ENCODE measurements around the gene ENKD1.

Gene ENKD1

DNA sequence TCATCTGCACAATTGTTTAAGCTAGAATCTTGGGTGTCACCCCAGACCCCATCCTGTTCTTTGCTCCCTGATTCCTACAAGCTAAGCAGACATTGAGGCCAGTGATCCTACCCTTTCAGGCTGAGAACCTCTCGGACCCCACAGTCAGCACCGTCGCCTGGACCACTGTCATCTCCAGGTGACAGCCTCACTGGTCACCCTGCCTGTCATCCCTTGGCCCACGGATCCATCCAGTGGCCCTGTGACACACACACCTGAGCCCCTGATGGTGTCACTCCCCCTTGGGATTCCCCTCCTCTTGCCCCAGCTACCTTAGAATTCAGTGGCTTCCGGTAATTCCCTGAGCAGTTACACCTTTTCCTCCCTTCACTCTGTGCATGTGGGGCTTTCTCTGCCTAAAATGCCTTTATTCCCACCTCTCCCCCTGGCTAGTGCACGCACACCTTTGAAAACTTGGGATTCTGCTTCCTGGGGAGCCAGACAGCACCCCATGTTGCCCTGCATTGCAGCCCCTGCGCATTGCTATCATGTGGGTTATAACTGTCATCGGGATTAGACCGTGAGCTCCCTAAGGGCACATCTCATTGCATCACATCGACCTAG is 3.0 kb upstream of the ENKD1 start:
- peaks cover 6% of the 10 kb centered on the region for H3K4me1 ChIP-seq (ENCODE audit: control insufficient read depth, insufficient read depth, low read length, poor library complexity, severe bottlenecking)
- H3K9me3 ChIP-seq (ENCODE audit: control insufficient read depth, low read length), result no peaks in the 10 kb centered on the region
- no peak overlapping the region for H3K27ac ChIP-seq (ENCODE audit: low read depth, low read length, severe bottlenecking)
- 92 to 93% methylated on average over 6 to 10 of the region's 10 CpGs for WGBS, 2 experiments (ENCODE audit: insufficient coverage in 2 of 2)
- no peak overlapping the region for H3K4me3 ChIP-seq (ENCODE audit: extremely low read depth, insufficient read depth, low read length, poor library complexity, severe bottlenecking)
- no peaks in the 10 kb centered on the region for H3K36me3 ChIP-seq (ENCODE audit: control insufficient read depth, insufficient read depth, low read length)

DNA sequence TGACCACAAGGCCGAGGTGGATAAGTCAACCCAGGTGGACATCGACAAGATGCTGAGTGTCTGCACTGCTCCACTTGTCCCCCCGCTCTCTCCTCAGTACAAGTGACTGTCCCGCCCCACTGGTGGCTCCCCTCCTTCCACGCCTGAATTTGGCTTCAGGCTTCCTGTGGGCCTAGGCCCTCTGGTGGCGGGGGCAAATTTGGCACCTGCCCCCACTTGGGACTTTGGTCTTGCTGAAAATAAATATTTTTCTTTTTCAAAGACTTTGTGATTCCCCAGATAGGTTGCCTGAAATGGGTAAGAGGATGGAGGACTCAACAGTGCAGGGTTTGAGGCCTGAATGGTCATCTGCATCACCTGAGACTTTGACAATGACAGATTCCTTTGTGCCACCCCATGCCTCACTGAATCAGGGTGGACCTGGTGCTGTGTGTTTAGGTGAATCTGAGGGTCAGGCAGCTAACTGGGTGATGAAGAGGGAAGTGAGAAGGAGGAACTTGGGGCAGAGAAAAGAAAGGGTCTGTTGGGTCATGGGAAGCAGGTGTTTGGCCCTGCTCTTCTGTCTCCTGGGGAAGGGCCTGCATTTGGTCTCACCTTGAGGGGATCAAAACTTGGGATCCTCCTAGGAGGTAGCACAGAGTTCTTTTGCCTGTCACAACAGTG is 2.1 kb upstream of the ENKD1 start:
- H3K4me3 ChIP-seq (ENCODE audit: extremely low read depth, insufficient read depth, low read length, poor library complexity, severe bottlenecking), result no peak overlapping the region
- H3K4me1 ChIP-seq (ENCODE audit: control insufficient read depth, insufficient read depth, low read length, poor library complexity, severe bottlenecking), result peaks cover 6% of the 10 kb centered on the region
- no peaks in the 10 kb centered on the region for H3K9me3 ChIP-seq (ENCODE audit: control insufficient read depth, low read length)
- H3K36me3 ChIP-seq (ENCODE audit: control insufficient read depth, insufficient read depth, low read length), result peaks cover 3% of the 10 kb centered on the region
- no peak overlapping the region for H3K27ac ChIP-seq (ENCODE audit: low read depth, low read length, severe bottlenecking)
- WGBS, 2 experiments (ENCODE audit: insufficient coverage in 2 of 2), result 95 to 96% methylated on average over 6 of the region's 6 CpGs

DNA sequence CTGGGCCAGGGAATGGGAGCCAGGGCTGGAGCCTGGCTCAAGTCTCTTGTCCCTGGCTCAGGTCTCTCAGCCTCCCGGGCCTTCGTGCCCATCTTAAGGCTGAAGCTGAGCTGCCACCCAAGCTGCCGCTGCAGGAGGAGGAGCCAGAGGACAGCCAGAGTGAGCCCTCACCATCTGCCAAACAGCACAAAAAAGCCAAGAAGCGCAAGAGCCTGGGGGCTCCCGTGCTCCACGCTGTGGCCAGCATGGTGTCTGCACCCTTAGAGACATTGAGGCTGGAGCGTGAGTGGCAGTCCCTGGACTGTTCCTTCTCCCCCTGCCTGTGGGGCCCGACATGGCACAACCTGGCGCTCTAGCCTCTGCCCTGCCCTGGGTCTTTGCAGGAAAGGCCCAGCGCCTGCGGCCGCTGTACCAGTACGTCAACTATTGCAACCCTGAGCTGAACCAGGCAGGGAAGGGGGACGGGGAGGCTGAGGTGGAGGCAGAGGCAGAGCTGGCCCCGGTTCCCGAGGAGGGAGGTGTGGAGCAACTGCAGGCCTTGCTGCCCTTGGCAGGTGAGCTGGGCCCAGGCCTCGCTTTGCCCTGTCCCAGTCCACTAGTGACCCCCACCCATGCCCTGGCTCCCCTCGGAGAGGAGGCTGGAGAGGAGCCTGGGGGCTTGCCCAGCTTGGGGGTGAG is 1.4 kb upstream of the ENKD1 start:
- no peaks in the 10 kb centered on the region for H3K9me3 ChIP-seq (ENCODE audit: control insufficient read depth, low read length)
- 62 to 69% methylated on average over 15 to 18 of the region's 18 CpGs for WGBS, 2 experiments (ENCODE audit: insufficient coverage in 2 of 2)
- H3K4me1 ChIP-seq (ENCODE audit: control insufficient read depth, insufficient read depth, low read length, poor library complexity, severe bottlenecking), result peaks cover 6% of the 10 kb centered on the region
- no peak overlapping the region for H3K27ac ChIP-seq (ENCODE audit: low read depth, low read length, severe bottlenecking)
- no peak overlapping the region for H3K4me3 ChIP-seq (ENCODE audit: extremely low read depth, insufficient read depth, low read length, poor library complexity, severe bottlenecking)
- H3K36me3 ChIP-seq (ENCODE audit: control insufficient read depth, insufficient read depth, low read length), result peaks cover 8% of the 10 kb centered on the region

DNA sequence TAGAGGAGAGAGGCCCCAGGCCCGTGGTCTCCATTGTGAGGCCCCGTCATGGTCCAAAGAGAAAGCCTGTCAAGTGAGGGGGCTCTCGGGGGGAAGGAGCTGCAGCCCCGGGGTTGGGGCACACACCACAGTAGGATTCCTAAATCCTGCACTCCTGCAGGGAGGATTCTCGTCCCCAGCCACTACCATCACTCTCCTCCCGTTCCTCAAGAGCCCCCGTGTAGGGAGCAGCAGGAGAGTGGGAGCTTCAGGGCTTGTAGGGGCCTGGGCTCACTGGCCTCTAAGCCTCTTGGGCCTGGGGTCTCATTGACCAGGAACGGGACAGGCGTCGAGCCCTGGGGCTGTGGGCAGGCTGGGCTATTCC is 885 bp upstream of the ENKD1 start:
- 83 to 84% methylated on average over 6 to 7 of the region's 10 CpGs for WGBS, 2 experiments (ENCODE audit: insufficient coverage in 2 of 2)

DNA sequence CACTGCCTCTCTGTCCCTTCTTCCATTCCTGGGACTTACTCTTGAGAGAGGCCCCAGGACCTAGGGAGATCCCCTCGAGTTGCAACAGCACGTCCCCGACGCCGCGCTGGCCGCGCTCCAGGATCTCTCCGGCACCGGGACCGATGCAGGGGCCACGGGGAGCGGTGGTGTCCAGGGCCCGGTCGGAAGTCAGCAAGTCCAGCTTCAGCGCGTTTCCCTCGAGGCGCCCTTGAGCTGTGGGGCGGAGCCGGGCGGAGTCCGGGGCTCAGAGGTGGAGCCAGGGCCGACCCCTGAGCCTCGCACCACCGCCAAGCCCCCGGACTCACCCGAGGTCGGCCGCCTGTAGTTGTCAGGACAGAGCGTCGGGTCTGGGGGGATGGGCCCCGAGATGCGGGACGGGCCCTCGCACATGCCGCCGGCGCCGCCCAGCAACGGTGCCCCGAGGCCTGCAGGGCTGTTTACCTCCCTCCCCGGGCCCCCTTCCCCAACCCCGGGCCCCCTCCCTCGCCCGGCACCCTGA is 458 bp downstream of the ENKD1 start:
- peak overlapping the region; percentile 67 for H3K4me3 ChIP-seq (ENCODE audit: extremely low read depth, insufficient read depth, low read length, poor library complexity, severe bottlenecking)
- peaks cover 17% of the 10 kb centered on the region for H3K36me3 ChIP-seq (ENCODE audit: control insufficient read depth, insufficient read depth, low read length)
- H3K9me3 ChIP-seq (ENCODE audit: control insufficient read depth, low read length), result no peaks in the 10 kb centered on the region
- H3K4me1 ChIP-seq (ENCODE audit: control insufficient read depth, insufficient read depth, low read length, poor library complexity, severe bottlenecking), result peaks cover 6% of the 10 kb centered on the region
- H3K27ac ChIP-seq (ENCODE audit: low read depth, low read length, severe bottlenecking), result peak overlapping the region; percentile 57
- WGBS, 2 experiments (ENCODE audit: insufficient coverage in 2 of 2), result 1 to 4% methylated on average over 38 to 42 of the region's 46 CpGs

More for the DNA sequence above, 885 bp upstream of the ENKD1 start:
- H3K36me3 ChIP-seq (ENCODE audit: control insufficient read depth, insufficient read depth, low read length), result peaks cover 12% of the 10 kb centered on the region
- no peaks in the 10 kb centered on the region for H3K9me3 ChIP-seq (ENCODE audit: control insufficient read depth, low read length)
- H3K27ac ChIP-seq (ENCODE audit: low read depth, low read length, severe bottlenecking), result no peak overlapping the region
- H3K4me1 ChIP-seq (ENCODE audit: control insufficient read depth, insufficient read depth, low read length, poor library complexity, severe bottlenecking), result peaks cover 6% of the 10 kb centered on the region
- peak overlapping the region; percentile 67 for H3K4me3 ChIP-seq (ENCODE audit: extremely low read depth, insufficient read depth, low read length, poor library complexity, severe bottlenecking)

DNA sequence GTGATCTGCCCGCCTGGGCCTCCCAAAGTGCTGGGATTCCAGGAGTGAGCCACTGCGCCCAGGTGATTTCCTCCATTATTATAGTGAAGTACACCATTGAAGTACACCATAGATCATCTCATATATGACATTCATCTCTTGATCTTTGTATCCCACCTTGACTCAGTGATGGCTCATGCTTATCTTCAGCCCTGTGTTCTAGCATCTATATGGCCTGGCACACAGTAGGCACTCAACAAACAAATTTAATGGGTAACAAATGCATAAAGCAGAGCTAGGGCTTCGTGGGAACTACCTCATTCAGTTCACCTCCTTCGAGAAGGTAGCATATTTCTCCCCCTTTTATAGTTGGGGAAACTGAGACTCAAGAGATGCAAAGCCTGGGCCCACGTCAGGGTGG is 952 bp downstream of the ENKD1 start:
- 81 to 90% methylated on average over 5 of the region's 5 CpGs for WGBS, 2 experiments (ENCODE audit: insufficient coverage in 2 of 2)
- peaks cover 6% of the 10 kb centered on the region for H3K4me1 ChIP-seq (ENCODE audit: control insufficient read depth, insufficient read depth, low read length, poor library complexity, severe bottlenecking)
- no peaks in the 10 kb centered on the region for H3K9me3 ChIP-seq (ENCODE audit: control insufficient read depth, low read length)
- peaks cover 17% of the 10 kb centered on the region for H3K36me3 ChIP-seq (ENCODE audit: control insufficient read depth, insufficient read depth, low read length)
- peak overlapping the region; percentile 67 for H3K4me3 ChIP-seq (ENCODE audit: extremely low read depth, insufficient read depth, low read length, poor library complexity, severe bottlenecking)
- no peak overlapping the region for H3K27ac ChIP-seq (ENCODE audit: low read depth, low read length, severe bottlenecking)

DNA sequence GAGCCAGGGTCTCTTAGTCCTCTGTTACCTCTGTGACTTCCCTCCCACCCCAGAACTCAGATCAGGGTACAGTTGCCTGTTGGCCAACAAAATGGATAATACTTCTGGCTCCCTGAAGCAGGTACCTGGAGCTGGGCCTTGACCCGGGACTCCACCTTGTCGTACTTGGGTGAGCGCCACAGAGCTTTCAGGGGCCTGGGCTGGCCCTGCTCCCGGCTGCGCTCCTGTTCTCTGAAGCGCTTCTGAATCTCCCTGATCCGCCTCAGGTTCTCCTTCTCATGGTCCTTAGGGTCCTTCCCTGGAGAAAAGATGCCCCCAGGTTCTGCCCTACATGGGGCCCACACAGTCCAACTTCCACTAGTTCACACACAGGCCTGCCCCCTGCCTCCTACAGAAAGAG is 1.7 kb downstream of the ENKD1 start:
- Histone ChIP-seq H3K9me3 (ENCODE audit: control insufficient read depth, low read length) (no peaks in the 10 kb centered on the region), H3K4me1 (ENCODE audit: control insufficient read depth, insufficient read depth, low read length, poor library complexity, severe bottlenecking) (peaks cover 6% of the 10 kb centered on the region), H3K27ac (ENCODE audit: low read depth, low read length, severe bottlenecking) (no peak overlapping the region), H3K4me3 (ENCODE audit: extremely low read depth, insufficient read depth, low read length, poor library complexity, severe bottlenecking) (no peak overlapping the region), H3K36me3 (ENCODE audit: control insufficient read depth, insufficient read depth, low read length) (peaks cover 17% of the 10 kb centered on the region)
- 96% methylated on average over 7 of the region's 7 CpGs for WGBS, 2 experiments (ENCODE audit: insufficient coverage in 2 of 2)

DNA sequence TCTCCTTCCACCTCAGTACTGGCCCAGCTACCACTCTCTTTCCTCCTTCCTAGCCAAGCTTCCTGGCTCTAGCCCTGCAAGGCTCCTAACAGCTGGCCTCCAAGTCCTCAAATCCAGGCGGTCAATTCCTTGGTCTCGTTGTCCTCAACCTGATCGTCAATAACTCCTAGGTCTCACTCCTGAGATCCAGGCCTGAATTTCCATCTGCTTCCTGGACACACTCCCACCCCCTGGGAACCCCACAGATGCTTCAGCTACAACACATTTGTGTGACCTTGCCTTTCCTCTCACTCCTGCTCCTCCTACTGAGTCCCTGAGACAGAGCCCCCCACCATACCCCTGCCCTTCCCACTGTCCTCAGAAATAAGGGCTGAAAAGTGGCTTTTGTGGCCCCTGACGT is 2.3 kb downstream of the ENKD1 start:
- 90 to 92% methylated on average over 4 of the region's 4 CpGs for WGBS, 2 experiments (ENCODE audit: insufficient coverage in 2 of 2)
- no peaks in the 10 kb centered on the region for H3K9me3 ChIP-seq (ENCODE audit: control insufficient read depth, low read length)
- H3K27ac ChIP-seq (ENCODE audit: low read depth, low read length, severe bottlenecking), result no peak overlapping the region
- H3K4me1 ChIP-seq (ENCODE audit: control insufficient read depth, insufficient read depth, low read length, poor library complexity, severe bottlenecking), result peaks cover 6% of the 10 kb centered on the region
- H3K4me3 ChIP-seq (ENCODE audit: extremely low read depth, insufficient read depth, low read length, poor library complexity, severe bottlenecking), result no peak overlapping the region
- peaks cover 17% of the 10 kb centered on the region for H3K36me3 ChIP-seq (ENCODE audit: control insufficient read depth, insufficient read depth, low read length)

DNA sequence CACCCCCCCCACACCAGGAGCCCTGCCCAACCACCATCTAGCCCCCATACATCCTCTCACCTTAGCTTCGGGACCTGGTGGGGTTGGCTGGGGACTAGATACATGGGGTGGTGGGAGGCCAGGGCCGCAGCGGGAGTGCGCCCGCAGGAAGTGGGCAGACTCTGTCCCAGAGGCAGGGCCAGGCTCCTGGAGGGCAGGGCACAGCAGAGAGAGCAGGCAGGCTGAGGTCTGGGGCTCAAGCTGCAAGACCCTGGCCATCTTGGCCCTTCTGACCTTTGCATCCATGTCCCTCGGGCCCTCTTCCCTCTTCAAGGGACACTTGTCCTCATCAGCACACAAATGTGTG is 2.7 kb downstream of the ENKD1 start:
- Histone ChIP-seq H3K36me3 (ENCODE audit: control insufficient read depth, insufficient read depth, low read length) (peaks cover 20% of the 10 kb centered on the region), H3K9me3 (ENCODE audit: control insufficient read depth, low read length) (no peaks in the 10 kb centered on the region), H3K4me1 (ENCODE audit: control insufficient read depth, insufficient read depth, low read length, poor library complexity, severe bottlenecking) (peaks cover 6% of the 10 kb centered on the region), H3K27ac (ENCODE audit: low read depth, low read length, severe bottlenecking) (no peak overlapping the region), H3K4me3 (ENCODE audit: extremely low read depth, insufficient read depth, low read length, poor library complexity, severe bottlenecking) (no peak overlapping the region)
- WGBS, 2 experiments (ENCODE audit: insufficient coverage in 2 of 2), result 95 to 100% methylated on average over 4 of the region's 6 CpGs

DNA sequence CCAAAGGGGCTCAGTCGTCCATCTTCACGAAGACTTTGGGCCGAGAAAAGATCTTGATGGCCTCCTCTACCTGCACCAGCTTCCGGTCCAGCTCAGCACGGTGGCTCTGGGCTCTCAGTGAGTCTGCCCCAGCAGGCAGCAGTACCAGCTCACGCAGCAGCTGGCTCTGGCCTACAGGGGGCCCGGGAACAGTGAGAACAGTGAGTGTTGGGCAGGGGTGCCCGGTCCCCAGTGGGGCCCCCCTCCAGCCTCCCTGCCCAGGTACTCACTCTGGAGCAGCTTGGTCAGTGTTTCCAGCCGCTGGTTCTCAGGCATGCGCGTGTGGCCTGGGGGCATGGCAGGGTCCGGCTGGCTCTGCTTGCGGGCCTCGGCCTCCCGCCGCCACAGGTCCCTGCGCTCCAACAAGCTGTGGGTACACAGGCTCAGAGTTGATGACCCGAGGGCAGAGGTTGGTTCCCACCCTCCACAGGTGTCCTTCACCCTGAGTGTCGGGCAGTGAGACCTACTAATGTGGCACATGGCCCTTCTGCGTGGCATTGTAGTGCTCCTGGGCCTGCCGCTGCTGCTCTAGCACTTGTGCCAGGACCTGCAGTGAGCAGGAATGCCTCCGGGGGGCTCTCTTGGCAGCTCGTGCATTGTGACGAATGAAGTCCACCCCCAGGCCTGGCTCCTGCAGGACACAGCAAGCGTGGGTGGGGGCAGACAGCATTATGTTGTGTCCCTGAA is 3.2 kb downstream of the ENKD1 start:
- Histone ChIP-seq H3K36me3 (ENCODE audit: control insufficient read depth, insufficient read depth, low read length) (peaks cover 25% of the 10 kb centered on the region), H3K4me1 (ENCODE audit: control insufficient read depth, insufficient read depth, low read length, poor library complexity, severe bottlenecking) (peaks cover 6% of the 10 kb centered on the region), H3K27ac (ENCODE audit: low read depth, low read length, severe bottlenecking) (no peak overlapping the region), H3K4me3 (ENCODE audit: extremely low read depth, insufficient read depth, low read length, poor library complexity, severe bottlenecking) (no peak overlapping the region), H3K9me3 (ENCODE audit: control insufficient read depth, low read length) (no peaks in the 10 kb centered on the region)
- WGBS, 2 experiments (ENCODE audit: insufficient coverage in 2 of 2), result 80 to 81% methylated on average over 20 of the region's 25 CpGs
